ELR (cell line): ENCODE data around the gene SRGAP3.
A peak's percentile ranks its signal among the peaks of the same experiment; 100 is the strongest.
"Not testable (repeated sequence)": the region's sequence is repeated elsewhere in the genome, so short reads cannot be mapped to it uniquely, and the experiment has no call there.

ENCODE experiments used
- DNase-seq: peaks from one replicate; pipeline ENCODE4 v3.0.0-alpha.2; 2015; ENCODE audit warnings: low read depth

Gene SRGAP3

GRCh38 chr3:9111417-9111816, 138.0 kb downstream of the SRGAP3 start:
- DNase-seq: no peak

GRCh38 chr3:9110802-9111201, 138.6 kb downstream of the SRGAP3 start:
- no peak for DNase-seq

- DNase-seq: no peak
These were observed 139.1 kb downstream of the SRGAP3 start for GRCh38 chr3:9110316-9110715.

GRCh38 chr3:9109568-9109914, 139.9 kb downstream of the SRGAP3 start:
- DNase-seq: no peak

GRCh38 chr3:9108876-9109567, 140.4 kb downstream of the SRGAP3 start:
- no peak for DNase-seq

- no peak for DNase-seq
These were observed 141.7 kb downstream of the SRGAP3 start for GRCh38 chr3:9107738-9108137.

- no peak for DNase-seq
These were observed 144.0 kb downstream of the SRGAP3 start for GRCh38 chr3:9105421-9105820.

GRCh38 chr3:9104121-9104520, 145.3 kb downstream of the SRGAP3 start:
- DNase-seq: no peak

GRCh38 chr3:9102240-9102981, 147.0 kb downstream of the SRGAP3 start:
- DNase-seq: no peak

GRCh38 chr3:9101286-9101685, 148.2 kb downstream of the SRGAP3 start:
- DNase-seq: peak; percentile 10

GRCh38 chr3:9100513-9100894, 148.9 kb downstream of the SRGAP3 start:
- DNase-seq: no peak

GRCh38 chr3:9099702-9100512, 149.5 kb downstream of the SRGAP3 start:
- DNase-seq: no peak

- no peak for DNase-seq
These were observed 150.4 kb downstream of the SRGAP3 start for GRCh38 chr3:9098716-9099675.

GRCh38 chr3:9097495-9097894, 152.0 kb downstream of the SRGAP3 start:
- no peak for DNase-seq

- no peak for DNase-seq
These were observed 157.8 kb downstream of the SRGAP3 start for GRCh38 chr3:9091486-9092235.

- no peak for DNase-seq
These were observed 160.7 kb downstream of the SRGAP3 start for GRCh38 chr3:9088441-9089353.

- DNase-seq: no peak
These were observed 161.5 kb downstream of the SRGAP3 start for GRCh38 chr3:9087831-9088413.

GRCh38 chr3:9085428-9085827, 164.0 kb downstream of the SRGAP3 start:
- not testable (repeated sequence) for DNase-seq

GRCh38 chr3:9081184-9081818, 168.1 kb downstream of the SRGAP3 start:
- DNase-seq: no peak
